ENCODE measurements around the gene ERICH3.

The ERICH3 gene

DNA sequence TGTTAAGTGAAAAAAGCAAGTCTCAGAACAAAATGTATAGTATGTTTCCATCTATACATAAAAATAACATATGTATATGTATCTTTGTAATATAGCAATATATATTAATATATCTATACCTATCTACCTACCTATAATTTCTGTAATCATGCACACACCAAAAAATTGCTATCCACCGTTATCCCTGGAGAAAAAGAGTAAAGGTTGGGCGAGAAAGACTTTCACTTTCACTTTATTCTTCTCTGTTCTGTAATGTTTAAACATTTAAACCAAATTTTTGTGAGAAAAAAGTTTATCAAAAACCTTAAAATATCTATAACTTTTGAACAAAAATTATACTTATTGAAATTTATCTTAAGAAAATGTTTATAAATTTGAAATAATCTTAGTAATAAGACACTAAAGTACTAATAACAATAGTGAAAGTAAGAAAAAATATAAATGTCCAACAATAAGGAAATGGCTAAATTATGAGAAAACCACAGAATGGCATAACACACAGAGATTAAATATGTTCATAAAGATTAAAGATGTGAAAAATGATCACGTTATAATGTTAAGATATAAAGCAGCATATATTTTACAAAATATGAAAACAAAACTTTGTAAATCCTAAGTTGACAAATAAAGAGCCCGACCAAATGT, 87.2 kb downstream of the ERICH3 start:
- peak overlapping the region; percentile 58 for H3K4me3 Mint-ChIP-seq
- ATAC-seq = no peak
- H3K27ac Mint-ChIP-seq = no peak overlapping the region
- H3K4me1 Mint-ChIP-seq = peaks cover 8% of the 10 kb centered on the region
- H3K36me3 Mint-ChIP-seq = no peaks in the 10 kb centered on the region
- H3K9me3 Mint-ChIP-seq = no peaks in the 10 kb centered on the region
- H3K27me3 Mint-ChIP-seq = no peaks in the 10 kb centered on the region

DNA sequence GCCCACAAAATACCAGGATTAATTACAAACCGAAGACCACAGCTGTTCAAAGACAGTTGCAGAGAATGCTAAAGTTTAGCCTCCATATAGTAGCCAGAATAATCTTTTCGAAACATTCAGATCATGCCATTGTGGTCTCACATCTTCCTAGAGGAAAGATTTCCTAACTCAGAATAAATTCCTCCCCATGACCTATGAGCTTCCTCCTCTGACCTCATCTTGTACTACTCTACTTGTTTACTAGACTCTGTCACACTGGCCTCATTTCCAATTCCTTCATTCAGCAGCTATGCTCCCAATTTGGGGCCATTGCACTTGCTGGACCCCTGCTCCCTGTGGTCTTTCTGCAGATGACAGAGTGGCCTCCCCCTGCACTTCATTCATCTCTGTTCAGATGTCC, 89.4 kb downstream of the ERICH3 start:
- peaks cover 8% of the 10 kb centered on the region for H3K4me1 Mint-ChIP-seq
- no peak overlapping the region for H3K4me3 Mint-ChIP-seq
- no peaks in the 10 kb centered on the region for H3K36me3 Mint-ChIP-seq
- no peaks in the 10 kb centered on the region for H3K9me3 Mint-ChIP-seq
- H3K27me3 Mint-ChIP-seq = no peaks in the 10 kb centered on the region
- ATAC-seq = no peak
- H3K27ac Mint-ChIP-seq = no peak overlapping the region

DNA sequence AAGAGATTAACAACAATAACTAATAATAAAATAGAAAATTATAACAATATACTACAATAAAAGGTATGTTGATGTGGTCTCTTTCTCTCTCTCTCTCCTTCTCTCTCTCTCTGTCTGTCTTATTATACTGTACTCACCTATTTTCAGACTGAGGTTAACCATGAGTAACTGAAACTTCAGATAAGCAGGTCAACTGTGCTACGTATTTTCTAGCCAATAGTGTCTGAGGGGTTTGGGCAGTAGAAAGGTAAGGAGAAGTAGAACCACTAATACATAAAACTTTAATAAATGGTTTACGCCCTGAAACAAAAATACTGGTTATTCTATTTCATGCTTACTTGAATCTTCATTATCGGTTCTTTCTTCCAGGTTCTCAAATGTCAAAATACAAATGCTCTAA, 90.2 kb downstream of the ERICH3 start:
- peaks cover 8% of the 10 kb centered on the region for H3K4me1 Mint-ChIP-seq
- no peak overlapping the region for H3K27ac Mint-ChIP-seq
- no peaks in the 10 kb centered on the region for H3K27me3 Mint-ChIP-seq
- no peaks in the 10 kb centered on the region for H3K36me3 Mint-ChIP-seq
- H3K4me3 Mint-ChIP-seq = no peak overlapping the region
- ATAC-seq = no peak
- H3K9me3 Mint-ChIP-seq = no peaks in the 10 kb centered on the region

DNA sequence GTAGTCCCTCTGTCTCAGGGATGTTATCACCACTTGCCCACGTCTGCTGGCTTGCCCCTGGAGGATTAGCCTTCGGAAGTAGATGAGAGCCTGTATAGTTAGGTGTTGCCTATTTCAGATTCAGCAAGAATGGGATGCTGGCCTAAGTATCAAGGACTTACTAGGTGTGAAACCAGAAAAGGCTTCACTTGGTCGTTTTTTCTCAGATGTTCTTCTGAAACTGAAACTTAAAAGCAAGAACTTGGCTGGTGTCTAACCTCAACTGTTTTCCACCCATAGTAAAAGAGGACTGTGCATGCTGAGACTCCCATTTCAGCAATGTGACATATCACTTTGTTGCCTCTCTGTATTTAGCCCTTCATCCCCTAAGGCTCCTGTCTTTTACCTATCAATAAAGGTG, 94.2 kb downstream of the ERICH3 start:
- H3K27me3 Mint-ChIP-seq = no peaks in the 10 kb centered on the region
- ATAC-seq = peak; percentile 63
- H3K36me3 Mint-ChIP-seq = no peaks in the 10 kb centered on the region
- H3K9me3 Mint-ChIP-seq = no peaks in the 10 kb centered on the region
- no peak overlapping the region for H3K4me3 Mint-ChIP-seq
- H3K4me1 Mint-ChIP-seq = no peaks in the 10 kb centered on the region
- no peak overlapping the region for H3K27ac Mint-ChIP-seq

DNA sequence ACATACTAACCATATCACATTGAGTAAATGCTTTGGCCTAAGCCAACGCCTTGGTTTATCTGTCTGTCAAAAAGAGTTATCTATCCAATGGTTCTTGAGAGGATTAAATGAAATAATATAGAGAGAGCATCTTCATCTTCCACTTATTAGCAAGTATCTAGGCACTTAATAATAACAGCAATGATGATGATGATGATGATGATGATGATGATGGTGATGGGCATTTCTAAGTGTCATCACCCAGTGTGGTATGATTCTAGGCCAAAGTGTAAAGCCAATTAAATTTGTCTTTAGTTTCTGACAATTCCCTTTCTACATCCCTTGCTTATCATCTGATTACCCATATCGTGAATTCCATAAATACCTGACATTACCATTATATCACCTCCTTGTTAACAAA, 95.5 kb downstream of the ERICH3 start:
- H3K27me3 Mint-ChIP-seq = no peaks in the 10 kb centered on the region
- H3K4me1 Mint-ChIP-seq = no peaks in the 10 kb centered on the region
- H3K27ac Mint-ChIP-seq = no peak overlapping the region
- no peak overlapping the region for H3K4me3 Mint-ChIP-seq
- H3K9me3 Mint-ChIP-seq = no peaks in the 10 kb centered on the region
- H3K36me3 Mint-ChIP-seq = no peaks in the 10 kb centered on the region
- no peak for ATAC-seq

DNA sequence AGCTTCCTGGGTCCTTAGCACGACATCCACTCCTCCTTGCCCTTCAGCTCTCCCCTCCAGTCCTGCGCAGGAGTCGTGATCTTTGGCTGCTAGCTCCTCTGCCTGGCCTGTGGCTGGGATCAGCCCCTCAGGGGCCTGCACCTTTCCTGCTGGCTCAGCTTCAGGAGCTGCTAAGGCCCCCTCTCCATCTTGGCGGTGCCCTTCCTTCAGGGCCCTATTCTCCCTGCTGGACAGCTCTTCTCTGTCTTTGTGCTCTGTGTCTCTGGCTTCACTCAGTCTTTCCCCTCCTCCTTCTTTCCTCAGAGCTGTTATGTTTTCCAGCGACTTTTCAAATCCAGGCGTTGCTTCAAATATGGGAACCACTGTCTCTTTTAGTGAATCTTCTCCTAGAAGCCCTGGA, 101.7 kb downstream of the ERICH3 start:
- no peaks in the 10 kb centered on the region for H3K4me1 Mint-ChIP-seq
- ATAC-seq = peak; percentile 34
- no peaks in the 10 kb centered on the region for H3K9me3 Mint-ChIP-seq
- no peaks in the 10 kb centered on the region for H3K36me3 Mint-ChIP-seq
- H3K4me3 Mint-ChIP-seq = no peak overlapping the region
- H3K27me3 Mint-ChIP-seq = no peaks in the 10 kb centered on the region
- no peak overlapping the region for H3K27ac Mint-ChIP-seq

DNA sequence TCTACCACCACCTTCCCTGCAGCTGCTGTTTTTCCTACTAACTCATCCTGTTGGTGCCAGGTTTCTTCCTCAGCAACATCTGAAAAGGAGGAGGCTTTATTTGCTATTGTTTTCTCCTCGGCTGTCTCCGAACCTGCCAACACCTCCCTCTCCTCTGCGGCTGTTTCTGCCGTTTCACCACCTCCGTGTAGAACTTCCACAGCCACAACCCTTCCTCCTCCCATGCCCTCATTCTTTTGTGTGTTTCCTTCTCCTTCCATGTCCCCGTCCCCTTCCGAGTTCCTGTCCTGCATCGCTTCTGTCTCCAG, 102.1 kb downstream of the ERICH3 start:
- no peaks in the 10 kb centered on the region for H3K9me3 Mint-ChIP-seq
- H3K27ac Mint-ChIP-seq = no peak overlapping the region
- no peaks in the 10 kb centered on the region for H3K27me3 Mint-ChIP-seq
- no peak overlapping the region for H3K4me3 Mint-ChIP-seq
- no peak for ATAC-seq
- H3K4me1 Mint-ChIP-seq = no peaks in the 10 kb centered on the region
- no peaks in the 10 kb centered on the region for H3K36me3 Mint-ChIP-seq

DNA sequence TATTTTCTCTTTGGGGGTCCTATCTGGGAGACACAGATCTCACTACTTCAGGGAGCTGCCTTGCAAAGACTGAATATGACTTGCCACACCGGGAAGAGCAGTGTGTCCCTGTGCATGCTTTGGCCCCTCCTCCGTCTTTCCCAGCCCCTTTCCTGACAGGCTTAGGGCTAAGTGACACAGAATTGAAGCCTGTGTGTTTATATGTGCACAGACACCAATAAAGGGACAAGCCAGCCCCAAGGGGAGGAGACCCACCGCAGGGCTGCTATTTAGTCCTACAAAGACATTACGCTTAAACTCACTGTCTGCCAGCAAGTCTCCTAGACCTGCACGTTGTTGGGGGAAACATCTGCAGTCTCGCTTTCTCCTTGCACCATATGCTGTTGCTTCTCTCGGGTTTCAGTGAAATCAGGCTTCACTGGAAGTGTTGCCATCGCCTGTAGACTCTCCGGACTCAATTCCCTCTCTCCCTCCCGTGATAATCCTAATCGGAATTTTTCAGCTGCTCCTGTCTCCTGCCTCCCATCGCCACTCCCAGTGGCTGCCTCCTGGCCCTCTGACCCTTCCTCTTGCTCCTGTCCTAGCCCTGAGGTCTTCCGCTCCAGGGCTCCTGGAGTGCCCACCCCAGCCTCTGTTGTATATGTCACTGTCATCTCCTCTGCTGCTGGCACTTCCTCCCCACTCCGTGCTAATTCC, 102.6 kb downstream of the ERICH3 start:
- H3K27me3 Mint-ChIP-seq = no peaks in the 10 kb centered on the region
- H3K4me1 Mint-ChIP-seq = no peaks in the 10 kb centered on the region
- H3K27ac Mint-ChIP-seq = no peak overlapping the region
- ATAC-seq = peak; percentile 46
- no peaks in the 10 kb centered on the region for H3K9me3 Mint-ChIP-seq
- H3K36me3 Mint-ChIP-seq = no peaks in the 10 kb centered on the region
- no peak overlapping the region for H3K4me3 Mint-ChIP-seq

DNA sequence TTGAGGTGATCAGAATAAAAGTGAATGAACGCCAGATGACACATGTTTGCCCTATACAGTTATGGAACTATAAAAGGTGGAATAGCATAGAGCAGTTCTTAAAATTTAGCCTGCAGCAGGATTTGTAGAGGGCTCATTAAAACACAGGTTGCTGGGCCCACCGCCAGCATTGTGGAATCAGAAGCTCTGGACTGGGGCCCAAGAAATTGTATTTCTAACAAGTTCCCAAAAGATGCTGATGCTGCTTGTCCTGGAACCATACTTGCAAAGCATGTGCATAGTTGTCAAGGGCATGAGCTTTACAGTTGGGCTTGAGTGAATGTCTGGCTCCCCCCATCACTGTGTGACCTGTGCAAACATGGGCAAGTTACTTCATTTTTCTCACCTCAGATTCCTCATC, 123.7 kb downstream of the ERICH3 start:
- Mint-ChIP-seq H3K4me1 (no peaks in the 10 kb centered on the region), H3K9me3 (no peaks in the 10 kb centered on the region), H3K36me3 (no peaks in the 10 kb centered on the region), H3K27ac (no peak overlapping the region), H3K4me3 (no peak overlapping the region), H3K27me3 (peaks cover 24% of the 10 kb centered on the region)
- no peak for ATAC-seq

DNA sequence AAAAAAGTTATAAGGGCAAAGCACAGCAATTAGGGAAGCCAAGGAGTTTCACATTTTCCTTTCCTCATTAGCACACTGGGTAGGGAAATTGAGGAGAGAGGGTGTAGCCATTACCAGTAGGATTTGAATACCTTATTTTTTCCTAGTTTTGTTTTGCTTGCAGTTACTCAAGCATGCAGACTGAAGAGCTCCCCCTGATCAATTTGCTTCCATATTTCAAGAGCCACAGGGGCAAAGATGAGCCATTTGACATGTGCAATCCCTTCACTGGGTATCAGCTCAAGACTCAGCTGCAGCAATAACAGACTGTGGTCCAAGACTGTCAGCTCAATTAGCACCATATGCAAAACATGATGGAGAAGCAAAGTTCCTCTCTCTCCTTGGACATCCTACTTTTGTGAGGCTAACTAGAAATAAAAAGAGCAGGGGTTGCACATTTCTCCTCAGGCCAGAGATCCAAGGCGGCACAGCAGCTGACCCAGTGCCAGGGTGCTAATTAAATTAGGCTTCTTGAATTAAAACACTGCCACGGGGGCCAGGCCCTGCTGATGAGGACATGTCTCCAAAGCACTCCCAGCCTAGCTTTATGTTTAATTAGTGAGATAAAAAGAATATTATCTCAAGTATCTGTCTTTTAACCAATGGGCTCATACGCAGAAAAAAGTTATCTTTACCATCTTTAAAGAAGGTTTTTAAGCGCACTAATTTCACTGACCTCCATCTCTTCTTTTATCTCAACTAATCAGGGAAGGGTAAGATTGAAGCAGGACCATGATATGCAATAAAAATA, 124.4 kb downstream of the ERICH3 start:
- Mint-ChIP-seq H3K36me3 (no peaks in the 10 kb centered on the region), H3K27ac (no peak overlapping the region), H3K4me1 (no peaks in the 10 kb centered on the region), H3K4me3 (no peak overlapping the region), H3K27me3 (peaks cover 24% of the 10 kb centered on the region), H3K9me3 (no peaks in the 10 kb centered on the region)
- no peak for ATAC-seq

DNA sequence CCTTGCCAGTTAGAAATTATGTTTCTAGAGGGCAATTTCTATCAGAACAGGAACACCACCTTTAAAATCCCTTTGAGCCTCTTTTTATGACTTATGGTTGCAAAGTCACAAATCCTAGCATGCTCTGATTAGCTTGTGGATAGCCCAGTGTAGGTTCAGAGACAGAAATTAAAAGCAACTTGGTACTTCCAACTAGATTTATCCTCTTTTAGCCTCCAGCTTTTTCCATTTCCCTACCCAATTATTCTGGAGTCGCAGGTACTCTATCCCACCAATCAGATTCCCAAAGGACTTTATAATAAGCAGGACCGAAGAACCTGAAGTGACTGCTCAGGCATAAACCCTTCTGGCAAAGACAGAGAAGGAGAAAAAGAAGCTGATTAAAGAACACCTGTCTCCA, 127.8 kb downstream of the ERICH3 start:
- Mint-ChIP-seq H3K4me1 (no peaks in the 10 kb centered on the region), H3K9me3 (no peaks in the 10 kb centered on the region), H3K36me3 (no peaks in the 10 kb centered on the region), H3K27me3 (peaks cover 18% of the 10 kb centered on the region), H3K4me3 (no peak overlapping the region), H3K27ac (no peak overlapping the region)
- ATAC-seq = no peak

DNA sequence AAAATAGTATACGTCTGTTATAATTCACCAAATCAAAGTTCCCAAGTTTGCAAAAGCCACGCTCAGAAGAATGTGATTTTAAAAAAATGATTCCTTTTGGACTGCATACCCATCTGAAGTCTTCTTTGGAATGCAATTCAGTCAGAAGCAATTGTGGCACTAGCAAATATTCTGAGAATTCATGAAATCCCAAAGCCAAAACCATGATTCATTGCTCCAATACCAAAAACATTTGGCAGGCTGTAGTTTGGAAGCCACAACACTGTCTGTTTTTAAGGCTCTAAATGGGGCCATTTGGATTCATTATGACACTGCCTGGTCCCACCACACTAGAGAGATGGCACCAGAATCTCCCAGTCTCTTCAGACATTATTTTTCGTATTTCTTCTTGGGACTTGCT, 139.4 kb downstream of the ERICH3 start:
- no peaks in the 10 kb centered on the region for H3K9me3 Mint-ChIP-seq
- ATAC-seq = no peak
- no peak overlapping the region for H3K4me3 Mint-ChIP-seq
- no peaks in the 10 kb centered on the region for H3K4me1 Mint-ChIP-seq
- H3K27me3 Mint-ChIP-seq = no peaks in the 10 kb centered on the region
- no peaks in the 10 kb centered on the region for H3K36me3 Mint-ChIP-seq
- no peak overlapping the region for H3K27ac Mint-ChIP-seq

DNA sequence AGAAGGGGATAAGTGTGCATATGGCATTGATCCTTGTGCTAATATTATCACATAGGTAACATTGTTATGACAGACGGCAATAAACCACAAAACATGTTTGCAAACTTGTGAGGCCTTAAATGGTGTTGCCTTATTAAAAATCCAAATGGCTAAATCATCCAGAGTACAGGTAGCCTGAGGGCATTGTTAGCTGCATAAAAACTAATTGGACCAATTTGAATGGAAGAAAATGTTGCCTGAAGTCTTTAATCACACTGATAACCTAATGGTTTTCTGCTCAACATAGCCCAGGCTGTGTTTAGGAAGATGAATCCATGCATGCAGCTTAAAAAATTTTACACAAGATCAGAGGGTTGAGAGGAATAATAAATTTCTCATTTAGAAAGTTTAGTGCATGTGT, 141.8 kb downstream of the ERICH3 start:
- ATAC-seq = no peak
- Mint-ChIP-seq H3K9me3 (no peaks in the 10 kb centered on the region), H3K36me3 (no peaks in the 10 kb centered on the region), H3K27me3 (peaks cover 15% of the 10 kb centered on the region), H3K4me1 (no peaks in the 10 kb centered on the region), H3K27ac (no peak overlapping the region), H3K4me3 (no peak overlapping the region)

DNA sequence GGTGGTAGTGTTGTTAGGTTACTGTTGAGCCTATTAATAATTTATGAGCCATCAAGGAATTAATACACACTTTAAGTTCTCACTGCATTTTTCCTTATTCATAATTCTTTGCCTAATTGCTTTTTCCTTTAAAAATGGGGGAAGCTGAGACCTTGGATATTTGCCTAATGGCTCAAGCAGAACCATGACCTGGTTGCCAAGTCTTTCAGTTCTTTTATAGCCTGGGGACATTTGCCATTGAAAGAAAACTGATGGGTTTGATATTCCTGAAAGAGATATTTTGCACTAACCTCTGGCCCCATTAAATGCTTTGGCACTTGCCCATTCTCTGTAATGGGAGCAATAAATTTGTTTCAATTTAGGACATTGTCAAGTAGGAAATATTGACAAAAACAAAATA, 142.7 kb downstream of the ERICH3 start:
- Mint-ChIP-seq H3K27me3 (peaks cover 15% of the 10 kb centered on the region), H3K4me3 (no peak overlapping the region), H3K9me3 (no peaks in the 10 kb centered on the region), H3K36me3 (no peaks in the 10 kb centered on the region), H3K4me1 (no peaks in the 10 kb centered on the region), H3K27ac (no peak overlapping the region)
- no peak for ATAC-seq

DNA sequence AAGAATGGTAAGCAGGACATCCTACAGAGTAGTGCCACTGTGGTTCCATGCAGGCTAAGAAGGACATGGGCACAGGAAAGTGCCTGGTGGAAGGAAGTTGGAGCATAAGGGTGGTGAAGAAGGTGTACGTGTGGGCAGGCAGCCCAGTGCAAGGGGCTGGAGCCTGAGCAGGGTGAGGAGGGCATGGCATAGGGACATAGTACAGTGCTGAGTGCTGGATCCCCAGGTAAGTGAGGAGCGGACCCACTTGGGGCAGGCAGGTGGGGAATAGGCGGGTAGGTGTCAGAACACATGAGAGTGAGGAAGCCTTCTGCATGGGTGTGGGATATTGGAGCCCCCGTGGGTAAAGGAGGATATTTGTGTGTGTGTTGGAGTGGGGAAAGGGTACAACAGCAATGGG, 145.5 kb downstream of the ERICH3 start:
- Mint-ChIP-seq H3K4me1 (no peaks in the 10 kb centered on the region), H3K27ac (no peak overlapping the region), H3K36me3 (no peaks in the 10 kb centered on the region), H3K27me3 (peaks cover 24% of the 10 kb centered on the region), H3K4me3 (no peak overlapping the region), H3K9me3 (no peaks in the 10 kb centered on the region)
- ATAC-seq = peak; percentile 47

DNA sequence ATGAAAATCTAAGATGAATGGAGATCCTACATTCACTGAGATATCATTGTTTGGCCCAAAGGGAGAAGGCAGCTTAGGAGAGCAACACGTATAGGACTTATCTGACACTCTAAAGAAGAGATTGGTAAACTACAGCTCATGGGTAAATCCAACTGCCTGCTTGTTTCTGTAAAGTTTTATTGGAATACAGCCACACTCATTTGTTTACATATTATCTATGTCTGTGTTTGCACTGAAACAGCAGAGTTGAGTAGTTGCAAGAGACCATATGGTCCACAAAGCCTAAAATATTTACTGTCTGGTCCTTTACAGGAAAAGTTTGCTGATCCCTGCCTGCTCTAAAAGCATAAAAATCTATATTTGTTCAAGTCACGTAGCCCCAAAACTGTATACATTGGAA, 146.9 kb downstream of the ERICH3 start:
- ATAC-seq = no peak
- no peaks in the 10 kb centered on the region for H3K9me3 Mint-ChIP-seq
- no peak overlapping the region for H3K27ac Mint-ChIP-seq
- H3K4me3 Mint-ChIP-seq = no peak overlapping the region
- peaks cover 24% of the 10 kb centered on the region for H3K27me3 Mint-ChIP-seq
- no peaks in the 10 kb centered on the region for H3K4me1 Mint-ChIP-seq
- H3K36me3 Mint-ChIP-seq = no peaks in the 10 kb centered on the region
